Esophagus muscularis mucosa (tissue), 4 donors: Measurements from ENCODE around the gene ALPK3. TPM values are rescaled to one million over a fixed set of nuclear protein-coding genes. Genes with fewer than 3 reads are reported as not detected.

Experiments
- DNase-seq: peaks from one replicate; pipeline ENCODE4 v3.0.0-alpha.2; 2017; ENCODE audit errors: extremely low spot score
- H3K27ac ChIP-seq, 4 donors: fragments of 200-600 bp; sonication (generic); replicated peaks in 1 of 4; 1 replicate in 3 of 4; 2 replicates in 1 of 4; pipeline ENCODE4 v1.5.1; 2016 to 2019; ENCODE audit warnings: mild to moderate bottlenecking in 1 of 4
- H3K27me3 ChIP-seq, 4 donors: fragments of 200-600 bp; sonication (generic); one replicate each; pipeline versions ENCODE4 v1.5.1 to v1.6.0; 2016 to 2019
- H3K36me3 ChIP-seq, 4 donors: fragments of 200-600 bp; sonication (generic); one replicate each; pipeline ENCODE4 v1.5.1; 2016 to 2019
- H3K4me1 ChIP-seq, 4 donors: fragments of 200-600 bp; sonication (generic); one replicate each; pipeline ENCODE4 v1.5.1; 2016 to 2019
- H3K4me3 ChIP-seq, 4 donors: fragments of 200-600 bp; sonication (generic); 1 replicate in 2 of 4; 2 replicates in 2 of 4; pipeline ENCODE4 v1.5.1; 2016 to 2019; ENCODE audit warnings: mild to moderate bottlenecking in 4 of 4, moderate library complexity in 1 of 4
- H3K9me3 ChIP-seq, 4 donors: fragments of 200-600 bp; sonication (generic); 1 replicate in 3 of 4; 2 replicates in 1 of 4; pipeline ENCODE4 v1.5.1; 2016 to 2019
- CTCF ChIP-seq, 3 experiments: fragments of 200-600 bp in 2 of 3; fragments of 450-650 bp in 1 of 3; sonication (generic) in 2 of 3; IDR thresholded peaks; one replicate each; pipeline ENCODE4 v1.5.1; 2017 to 2019; ENCODE audit warnings: antibody characterized with exemption in 3 of 3, mild to moderate bottlenecking in 2 of 3, moderate library complexity in 1 of 3
- EP300 ChIP-seq: sonication (generic); formaldehyde crosslinking; IDR thresholded peaks from one replicate; pipeline ENCODE4 v1.6.1; 2017; ENCODE audit warnings: antibody characterized with exemption
- POLR2A ChIP-seq: fragments of 450-650 bp; IDR thresholded peaks from one replicate; pipeline ENCODE4 v1.6.1; 2017; ENCODE audit warnings: antibody characterized with exemption, moderate library complexity, mild to moderate bottlenecking, low read depth
- POLR2AphosphoS5 ChIP-seq, 2 donors: sonication (generic); formaldehyde crosslinking; IDR thresholded peaks; one replicate each; pipeline ENCODE4 v1.6.1; 2017; ENCODE audit warnings: antibody characterized with exemption in 2 of 2
- WGBS: methylation state at CpG from one replicate; pipeline ENCODE4 v1.1.5; 2018; 5-methylcytosine and 5-hydroxymethylcytosine counted together
- intact Hi-C: fragments of 100-400 bp; cut with DNase I; formaldehyde crosslinking; loops from one replicate; pipeline ENCODE4 v1.15.1; 2023
- total RNA-seq, 4 donors: library from RNA; depleted of rRNA; stranded (reverse); fragments of >200 nt; gene quantifications; one replicate each; pipeline versions ENCODE4 v1.1.0 to v1.2.1, GENCODE V29; 2016

ALPK3 gene
- total RNA-seq, 4 donors from 2014 or later, result 9.1 to 21.5 (median 16.2) TPM

- intact Hi-C loops, result no loop called here
- H3K27ac ChIP-seq, result no peak overlapping the region
- no peaks in the 10 kb centered on the region for H3K36me3 ChIP-seq
- TF ChIP-seq POLR2AphosphoS5 (IDR thresholded peaks at IDR 0.05) (no peak), POLR2A (no peak), CTCF (IDR thresholded peaks at IDR 0.05) (no peak)
- no peaks in the 10 kb centered on the region for H3K27me3 ChIP-seq
- no peaks in the 10 kb centered on the region for H3K9me3 ChIP-seq
- WGBS, result 94% methylated on average over 4 of the region's 4 CpGs
- no peak overlapping the region for H3K4me3 ChIP-seq
- peaks cover 41 to 50% (median 47%) of the 10 kb centered on the region in 4 donors for H3K4me1 ChIP-seq
- no peak for DNase-seq
These were observed 90.6 kb downstream of the ALPK3 start for GRCh38 chr15:84907731-84908130.

- Histone ChIP-seq H3K27ac (no peak overlapping the region), H3K4me3 (no peak overlapping the region), H3K9me3 (no peaks in the 10 kb centered on the region), H3K36me3 (no peaks in the 10 kb centered on the region), H3K27me3 (no peaks in the 10 kb centered on the region), H3K4me1 (peaks cover 49 to 59% (median 55%) of the 10 kb centered on the region in 4 donors)
- TF ChIP-seq POLR2A, result no peak
- TF ChIP-seq CTCF (IDR thresholded peaks at IDR 0.05), result no peak
- TF ChIP-seq EP300, result no peak
- no peak for TF ChIP-seq POLR2AphosphoS5 (IDR thresholded peaks at IDR 0.05)
- 82% methylated on average over 13 of the region's 13 CpGs for WGBS
- DNase-seq, result no peak
- intact Hi-C loops, result no loop called here
These were observed 91.4 kb downstream of the ALPK3 start for GRCh38 chr15:84908564-84908963.

GRCh38 chr15:84909029-84909428 lies 91.9 kb downstream of the ALPK3 start:
- H3K27me3 ChIP-seq, result no peaks in the 10 kb centered on the region
- H3K9me3 ChIP-seq, result no peaks in the 10 kb centered on the region
- intact Hi-C loops, result no loop called here
- H3K4me1 ChIP-seq, result peaks cover 49 to 58% (median 55%) of the 10 kb centered on the region in 4 donors
- no peak for DNase-seq
- WGBS, result 95% methylated on average over 3 of the region's 3 CpGs
- H3K4me3 ChIP-seq, result no peak overlapping the region
- H3K27ac ChIP-seq, result no peak overlapping the region
- no peaks in the 10 kb centered on the region for H3K36me3 ChIP-seq
- TF ChIP-seq POLR2AphosphoS5 (IDR thresholded peaks at IDR 0.05), result no peak

DNA sequence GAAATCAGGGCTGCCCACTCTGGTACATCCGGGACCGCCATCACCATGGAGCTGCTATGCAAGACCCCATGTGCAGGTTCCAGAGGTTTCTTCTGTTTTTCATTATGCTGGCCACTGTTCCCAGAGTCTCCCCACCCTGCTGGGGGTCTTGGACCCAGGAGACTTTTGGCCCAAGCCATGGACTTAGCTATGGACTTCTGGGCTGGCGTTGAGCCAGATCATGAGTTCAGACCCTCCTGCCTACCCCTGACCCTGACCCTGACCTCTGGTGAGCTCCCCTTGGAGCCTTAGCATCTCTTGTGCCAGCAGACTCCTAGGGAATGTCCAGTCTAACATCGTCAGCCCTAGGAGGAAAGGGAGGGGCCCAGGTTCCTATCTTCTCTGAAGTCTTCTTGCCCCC lies 92.6 kb downstream of the ALPK3 start:
- WGBS, result 78% methylated on average over 4 of the region's 4 CpGs
- TF ChIP-seq EP300, result no peak
- no peak for TF ChIP-seq POLR2A
- no peak for TF ChIP-seq CTCF (IDR thresholded peaks at IDR 0.05)
- DNase-seq, result no peak
- intact Hi-C loops, result no loop called here
- peak overlapping the region in 1 of 4 donors; percentile 79 for H3K27ac ChIP-seq
- H3K9me3 ChIP-seq, result no peaks in the 10 kb centered on the region
- H3K27me3 ChIP-seq, result no peaks in the 10 kb centered on the region
- peaks cover 49 to 57% (median 51%) of the 10 kb centered on the region in 4 donors for H3K4me1 ChIP-seq
- H3K36me3 ChIP-seq, result no peaks in the 10 kb centered on the region
- H3K4me3 ChIP-seq, result no peak overlapping the region

GRCh38 chr15:84910928-84911623 lies 93.9 kb downstream of the ALPK3 start:
- no peaks in the 10 kb centered on the region for H3K27me3 ChIP-seq
- intact Hi-C loops, result no loop called here
- WGBS, result 94% methylated on average over 17 of the region's 17 CpGs
- H3K36me3 ChIP-seq, result no peaks in the 10 kb centered on the region
- H3K9me3 ChIP-seq, result no peaks in the 10 kb centered on the region
- no peak overlapping the region for H3K4me3 ChIP-seq
- no peak for DNase-seq
- H3K27ac ChIP-seq, result peak overlapping the region; percentile 70 to 82 (median 78)
- H3K4me1 ChIP-seq, result peaks cover 55 to 60% (median 55%) of the 10 kb centered on the region in 4 donors
- TF ChIP-seq POLR2AphosphoS5 (IDR thresholded peaks at IDR 0.05), result no peak
- no peak for TF ChIP-seq POLR2A
- no peak for TF ChIP-seq EP300
- TF ChIP-seq CTCF (IDR thresholded peaks at IDR 0.05), result no peak
